H1 (cell line): ENCODE measurements around the gene PREX1. TPM values are rescaled to one million over a fixed set of nuclear protein-coding genes. Genes with fewer than 3 reads are reported as not detected.
A peak's percentile ranks its signal among the peaks of the same experiment; 100 is the strongest.

Experiments
- CTCF ChIA-PET: fragments of 300-600 bp; sonication (Branson Sonifier 250); formaldehyde crosslinking; loops from one replicate; lab custom pipeline; 2021; ENCODE audit not compliant: partially characterized antibody; lab: Charles Lee
- POLR2A ChIA-PET: fragments of 300-600 bp; sonication (Branson Sonifier 250); formaldehyde crosslinking; loops from one replicate; lab custom pipeline; 2021; ENCODE audit warnings: inconsistent platforms; ENCODE audit not compliant: partially characterized antibody; lab: Charles Lee
- DNase-seq, 2 experiments: peaks; one replicate each; pipeline versions ENCODE4 v3.0.0 to v3.0.0-alpha.2; 2010 to 2022; ENCODE audit warnings: low spot score in 2 of 2, low read depth in 1 of 2, mixed read lengths in 1 of 2
- FAIRE-seq: peaks from 2 replicates; lab custom pipeline; 2011; peaks lifted over from hg19 to GRCh38; lab: Jason Lieb, UNC
- H2AFZ ChIP-seq: 2 replicates; pipeline ENCODE4 v1.8.1; 2012; ENCODE audit warnings: low read length, inconsistent platforms
- H2AK5ac ChIP-seq: 2 replicates; pipeline ENCODE4 v1.6.1; 2013; ENCODE audit warnings: low read depth, low read length
- H2BK120ac ChIP-seq: replicated peaks from 2 replicates; pipeline ENCODE3; 2013; ENCODE audit warnings: low read depth, low read length, inconsistent platforms
- H2BK12ac ChIP-seq: 2 replicates; pipeline ENCODE4 v1.6.1; 2013; ENCODE audit warnings: low read depth, low read length
- H2BK15ac ChIP-seq: 2 replicates; pipeline ENCODE4 v1.6.1; 2013; ENCODE audit warnings: low read length
- H2BK20ac ChIP-seq: 2 replicates; pipeline ENCODE4 v1.6.1; 2013; ENCODE audit warnings: low read length
- H2BK5ac ChIP-seq: 2 replicates; pipeline ENCODE4 v1.6.1; 2013; ENCODE audit warnings: low read depth, low read length
- H3K14ac ChIP-seq: 2 replicates; pipeline ENCODE4 v1.6.1; 2013; ENCODE audit warnings: inconsistent platforms; ENCODE audit not compliant: insufficient read length
- H3K18ac ChIP-seq: 2 replicates; pipeline ENCODE4 v1.6.1; 2013; ENCODE audit warnings: low read length; ENCODE audit errors: extremely low read depth
- H3K23ac ChIP-seq: 2 replicates; pipeline ENCODE4 v1.6.1; 2013; ENCODE audit warnings: inconsistent platforms; ENCODE audit not compliant: insufficient read length
- H3K23me2 ChIP-seq: 2 replicates; pipeline ENCODE4 v1.6.1; 2013; ENCODE audit warnings: low read depth, low read length
- H3K27ac ChIP-seq: 2 replicates; pipeline ENCODE4 v1.6.1; 2011; ENCODE audit warnings: low read depth, low read length, inconsistent platforms
- H3K27me3 ChIP-seq, 4 experiments: replicated peaks in 1 of 4; 1 replicate in 1 of 4; 2 replicates in 3 of 4; pipeline versions ENCODE4 v1.6.1 to v1.8.1; 2011 to 2013; ENCODE audit warnings: low read length in 3 of 4, mild to moderate bottlenecking in 3 of 4, inconsistent platforms in 2 of 4, mixed read lengths in 2 of 4, moderate library complexity in 1 of 4; ENCODE audit not compliant: control insufficient read depth in 3 of 4, insufficient read depth in 3 of 4; ENCODE audit errors: extremely low read depth in 1 of 4
- H3K36me3 ChIP-seq, 4 experiments: 2 replicates each; pipeline versions ENCODE4 v1.6.1 to v1.8.1; 2011 to 2013; ENCODE audit warnings: mild to moderate bottlenecking in 4 of 4, low read length in 3 of 4, moderate library complexity in 2 of 4, control low read depth in 1 of 4, inconsistent platforms in 1 of 4; ENCODE audit not compliant: insufficient read depth in 4 of 4, control insufficient read depth in 2 of 4
- H3K4ac ChIP-seq: replicated peaks from 2 replicates; pipeline ENCODE3; 2013; ENCODE audit warnings: low read length, low read depth, mixed read lengths, inconsistent platforms; ENCODE audit not compliant: insufficient read length
- H3K4me1 ChIP-seq, 4 experiments: replicated peaks in 1 of 4; 1 replicate in 1 of 4; 2 replicates in 3 of 4; pipeline versions ENCODE4 v1.6.1 to v1.8.1; 2011 to 2013; ENCODE audit warnings: low read length in 3 of 4, inconsistent platforms in 2 of 4, mixed read lengths in 1 of 4; ENCODE audit not compliant: insufficient read depth in 4 of 4, control insufficient read depth in 3 of 4
- H3K4me2 ChIP-seq, 2 experiments: 2 replicates each; pipeline versions ENCODE4 v1.6.1 to v1.8.1; 2011 to 2013; ENCODE audit warnings: low read depth in 2 of 2, low read length in 2 of 2, control low read depth in 1 of 2, inconsistent platforms in 1 of 2, mild to moderate bottlenecking in 1 of 2; ENCODE audit not compliant: insufficient read depth in 1 of 2
- H3K4me3 ChIP-seq, 4 experiments: fragments of 200-600, 300-600 bp in 1 of 4; sonication (generic), shearing (Covaris generic), sonication (Bioruptor Twin) in 1 of 4; 2 replicates each; pipeline versions ENCODE4 v1.5.1 to v1.8.1; 2011 to 2016; ENCODE audit warnings: low read length in 4 of 4, low read depth in 3 of 4, control low read depth in 2 of 4, inconsistent platforms in 2 of 4, mild to moderate bottlenecking in 2 of 4, mixed read lengths in 1 of 4, moderate library complexity in 1 of 4; ENCODE audit not compliant: insufficient read depth in 2 of 4; ENCODE audit errors: extremely low read depth in 1 of 4
- H3K56ac ChIP-seq: replicated peaks from 2 replicates; pipeline ENCODE3; 2013; ENCODE audit warnings: low read depth, mild to moderate bottlenecking, mixed read lengths, low read length, inconsistent platforms; ENCODE audit not compliant: insufficient read length
- H3K79me1 ChIP-seq: 2 replicates; pipeline ENCODE4 v1.6.1; 2013; ENCODE audit warnings: low read depth, low read length, control low read depth
- H3K79me2 ChIP-seq, 2 experiments: 2 replicates each; pipeline versions ENCODE4 v1.6.1 to v1.8.1; 2012 to 2013; ENCODE audit warnings: low read length in 2 of 2, mild to moderate bottlenecking in 2 of 2, inconsistent platforms in 1 of 2; ENCODE audit not compliant: insufficient read depth in 2 of 2, control insufficient read depth in 1 of 2
- H3K9ac ChIP-seq, 4 experiments: replicated peaks in 1 of 4; 1 replicate in 1 of 4; 2 replicates in 3 of 4; pipeline versions ENCODE4 v1.6.1 to v1.8.1; 2011 to 2013; ENCODE audit warnings: low read depth in 3 of 4, low read length in 3 of 4, control low read depth in 2 of 4, mild to moderate bottlenecking in 2 of 4, moderate library complexity in 2 of 4, inconsistent platforms in 1 of 4; ENCODE audit errors: extremely low read depth in 1 of 4
- H3K9me3 ChIP-seq, 2 experiments: 2 replicates each; pipeline versions ENCODE4 v1.6.1 to v1.8.1; 2012 to 2013; ENCODE audit warnings: mild to moderate bottlenecking in 2 of 2, moderate library complexity in 2 of 2, control low read depth in 1 of 2, inconsistent platforms in 1 of 2, low read depth in 1 of 2, low read length in 1 of 2, mixed read lengths in 1 of 2; ENCODE audit not compliant: insufficient read depth in 2 of 2
- H4K20me1 ChIP-seq, 2 experiments: replicated peaks in 1 of 2; 2 replicates each; pipeline versions ENCODE3 to v1.8.1; 2011 to 2013; ENCODE audit warnings: inconsistent platforms in 2 of 2, low read length in 2 of 2, mild to moderate bottlenecking in 1 of 2; ENCODE audit not compliant: insufficient read depth in 2 of 2, control insufficient read depth in 1 of 2
- H4K5ac ChIP-seq: 2 replicates; pipeline ENCODE4 v1.6.1; 2013; ENCODE audit warnings: low read length, low read depth, mixed read lengths, inconsistent platforms; ENCODE audit not compliant: insufficient read length
- H4K8ac ChIP-seq: 2 replicates; pipeline ENCODE4 v1.8.0; 2013; ENCODE audit warnings: mild to moderate bottlenecking, moderate library complexity, low read length, inconsistent platforms; ENCODE audit not compliant: insufficient read depth; ENCODE audit errors: extremely low read depth
- H4K91ac ChIP-seq: replicated peaks from 2 replicates; pipeline ENCODE3; 2013; ENCODE audit warnings: low read length, mixed read lengths, inconsistent platforms; ENCODE audit not compliant: insufficient read length
- ATF3 ChIP-seq: IDR thresholded peaks from 2 replicates; pipeline ENCODE4 v1.6.1; 2011; ENCODE audit warnings: low read depth, mild to moderate bottlenecking, low read length; ENCODE audit not compliant: insufficient read depth
- CEBPB ChIP-seq: IDR thresholded peaks from 2 replicates; pipeline ENCODE4 v1.6.1; 2012; ENCODE audit warnings: low read depth, low read length
- CTBP2 ChIP-seq: IDR thresholded peaks from 2 replicates; pipeline ENCODE4 v1.7.0; 2011; ENCODE audit warnings: borderline replicate concordance, mild to moderate bottlenecking, moderate library complexity, mixed read lengths, low read length; ENCODE audit not compliant: insufficient read depth, insufficient read length
- E2F6 ChIP-seq: IDR thresholded peaks from 2 replicates; pipeline ENCODE4 v1.6.1; 2012; ENCODE audit warnings: inconsistent platforms
- GTF2F1 ChIP-seq: IDR thresholded peaks from 2 replicates; pipeline ENCODE4 v1.6.1; 2012; ENCODE audit warnings: low read depth, low read length, improper control_type of control experiment, borderline replicate concordance
- HDAC2 ChIP-seq, 2 experiments: fragments of 300-600 bp in 1 of 2; sonication (generic) in 1 of 2; IDR thresholded peaks; 2 replicates each; pipeline ENCODE4 v1.6.1; 2011 to 2012; ENCODE audit warnings: low read depth in 2 of 2, low read length in 2 of 2, mild to moderate bottlenecking in 2 of 2, moderate library complexity in 2 of 2, borderline replicate concordance in 1 of 2, inconsistent platforms in 1 of 2
- MAFK ChIP-seq: IDR thresholded peaks from 2 replicates; pipeline ENCODE4 v1.6.1; 2012; ENCODE audit warnings: low read depth, mild to moderate bottlenecking, improper control_type of control experiment, low read length
- PHF8 ChIP-seq: fragments of 200-600 bp; sonication (generic); conservative IDR thresholded peaks from 2 replicates; pipeline ENCODE4 v1.7.1; 2012; ENCODE audit warnings: low read depth, mild to moderate bottlenecking, inconsistent platforms, low read length, moderate library complexity
- RBBP5 ChIP-seq: IDR thresholded peaks from 2 replicates; pipeline ENCODE4 v1.7.1; 2012; ENCODE audit warnings: low read depth, mild to moderate bottlenecking, inconsistent platforms, low read length, moderate library complexity, borderline replicate concordance
- RNF2 ChIP-seq: fragments of 200-900, 300-1000 bp; sonication (generic); IDR thresholded peaks from 2 replicates; pipeline ENCODE4 v1.7.1; 2016; ENCODE audit warnings: borderline replicate concordance, low read depth, mild to moderate bottlenecking, antibody characterized with exemption, low read length; ENCODE audit not compliant: poor library complexity, severe bottlenecking; ENCODE audit errors: missing control alignments
- RXRA ChIP-seq: IDR thresholded peaks from 2 replicates; pipeline ENCODE4 v1.6.1; 2011; ENCODE audit warnings: low read depth, mild to moderate bottlenecking, low read length, moderate library complexity; ENCODE audit not compliant: insufficient read depth
- SP2 ChIP-seq: IDR thresholded peaks from 2 replicates; pipeline ENCODE4 v1.6.1; 2012; ENCODE audit warnings: mild to moderate bottlenecking, low read length, inconsistent platforms
- WGBS, 2 experiments: shearing (Covaris generic) in 1 of 2; methylation state at CpG; one replicate each; pipeline versions ENCODE4 v1.1.6 to v1.1.7; 2013 to 2015; ENCODE audit warnings: low lambda C conversion rate in 2 of 2, mixed read lengths in 2 of 2, inconsistent platforms in 1 of 2, low coverage in 1 of 2, missing lambda C conversion rate in 1 of 2; ENCODE audit not compliant: insufficient replicate concordance in 2 of 2, insufficient coverage in 1 of 2, insufficient read length in 1 of 2; ENCODE audit errors: extremely low coverage in 1 of 2, missing lambda C conversion rate in 1 of 2; 5-methylcytosine and 5-hydroxymethylcytosine counted together
- polyA plus RNA-seq, 7 experiments: library from polyadenylated mRNA; depleted of rRNA in 3 of 7; stranded (reverse) in 5 of 7; unstranded in 2 of 7; fragments of >200 nt in 5 of 7; fragments of 200-250 nt in 2 of 7; gene quantifications; 1 replicate in 5 of 7; 2 replicates in 1 of 7; 4 replicates in 1 of 7; pipeline versions ENCODE4 v1.2.1 to v1.2.3, GENCODE V29; 2011 to 2013; ENCODE audit warnings: missing spikeins in 2 of 7, mixed read lengths in 2 of 7
- total RNA-seq: library from RNA; stranded (reverse); fragmentation: NEBNext Ultra II Directional; extraction: Animal tissue kit (Norgen Biotek cat#: 25700); gene quantifications from 2 replicates; pipeline ENCODE4 v1.2.1, GENCODE V29; 2021

PREX1 gene
- total and polyA plus RNA-seq, 2 of the 8 experiments (the other 6 are each of a cell fraction or from before 2014, with no cell fraction given) = 10.7 to 12.8 TPM

DNA sequence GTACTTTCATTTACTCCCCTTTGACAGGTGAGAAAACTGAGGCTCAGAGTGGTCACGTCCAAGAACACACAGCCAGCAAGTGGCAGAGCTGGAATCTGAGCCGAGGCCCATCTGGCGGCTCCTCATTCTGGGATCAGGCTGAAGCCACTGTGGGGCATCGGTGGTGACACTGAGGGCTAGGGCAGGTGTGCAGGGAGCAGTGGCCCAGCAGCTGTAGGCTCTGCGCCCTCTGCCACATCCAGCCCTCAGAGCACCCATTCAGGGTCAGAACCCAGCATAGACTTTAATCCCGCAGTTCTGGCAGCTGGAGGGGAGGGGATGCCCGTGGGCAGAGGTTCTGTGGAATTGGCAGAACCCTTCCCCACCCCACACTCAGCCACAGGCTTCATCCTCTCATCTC lies 210.3 kb downstream of the PREX1 start:
- FAIRE-seq (no peak), DNase-seq (no peak)
- Histone ChIP-seq H3K4me3 (no peak overlapping the region), H3K9me3 (no peaks in the 10 kb centered on the region), H3K23me2 (no peaks in the 10 kb centered on the region), H2BK120ac (no peak overlapping the region), H4K5ac (no peak overlapping the region), H3K18ac (no peak overlapping the region), H3K14ac (no peak overlapping the region), H2BK20ac (no peak overlapping the region), H3K27ac (no peak overlapping the region), H3K79me2 (no peaks in the 10 kb centered on the region), H2AK5ac (no peak overlapping the region), H2AFZ (no peak overlapping the region), H4K8ac (peak overlapping the region; percentile 72; the same call in 1 of the 2 replicates), H3K56ac (no peak overlapping the region), H4K91ac (no peak overlapping the region), H3K4me2 (no peak overlapping the region), H3K36me3 (no peaks in the 10 kb centered on the region), H3K27me3 (no peaks in the 10 kb centered on the region), H3K79me1 (no peaks in the 10 kb centered on the region), H3K4me1 (peaks cover 0 to 2% (median 1%) of the 10 kb centered on the region in 4 experiments; a peak in 3 of 7 replicates), H2BK15ac (no peak overlapping the region), H2BK5ac (no peak overlapping the region), H4K20me1 (no peaks in the 10 kb centered on the region), H3K9ac (no peak overlapping the region), H2BK12ac (no peak overlapping the region), H3K23ac (no peak overlapping the region), H3K4ac (no peak overlapping the region)
- 76% methylated on average over 7 of the region's 7 CpGs; no CpG with 5 or more reads in 1 of the 2 experiments for WGBS, 2 experiments
- TF ChIP-seq GTF2F1 = no peak
- TF ChIP-seq CEBPB = no peak
- no peak for TF ChIP-seq RBBP5
- TF ChIP-seq PHF8 = no peak
- no peak for TF ChIP-seq MAFK
- no peak for TF ChIP-seq RXRA
- no peak for TF ChIP-seq E2F6
- no peak for TF ChIP-seq CTBP2
- TF ChIP-seq ATF3 = no peak
- no peak for TF ChIP-seq SP2
- TF ChIP-seq HDAC2 (IDR thresholded peaks at IDR 0.05; ENCODE audit: borderline replicate concordance in 1 of 2, low read depth in 2 of 2, low read length in 2 of 2) = no peak
- TF ChIP-seq RNF2 = no peak
- ChIA-PET POLR2A (no interaction called here), CTCF (interaction anchor here (0.6 to 1.5 kb wide), 2 partner anchors 23 to 917 kb away, joined by 3 read pairs; no protein-coding TSS in a partner anchor)
